ENCODE data around the gene LIPI.
"Not testable (repeated sequence)": the region's sequence is repeated elsewhere in the genome, so short reads cannot be mapped to it uniquely, and the experiment has no call there.

LIPI gene

GRCh38 chr21:14064296-14064645 lies 146.5 kb downstream of the LIPI start:
- H3K4me3 ChIP-seq (ENCODE audit: insufficient read depth, low read length, poor library complexity, severe bottlenecking), result peak overlapping the region; percentile 63
- no peaks in the 10 kb centered on the region for H3K9me3 ChIP-seq (ENCODE audit: insufficient read depth, low read length)
- no peaks in the 10 kb centered on the region for H3F3A ChIP-seq (ENCODE audit: insufficient read depth)
- H3K9me2 ChIP-seq (replicated peaks; ENCODE audit: insufficient read depth, low read length), result no peaks in the 10 kb centered on the region
- peak overlapping the region; percentile 75 for H3K9ac ChIP-seq (ENCODE audit: low read length)
- peak overlapping the region; percentile 58 for H3K4me2 ChIP-seq (ENCODE audit: low read depth, low read length, poor library complexity, severe bottlenecking)
- no peak for TF ChIP-seq CTCF (IDR thresholded peaks at IDR 0.05; ENCODE audit: insufficient read depth, low read length, poor library complexity, severe bottlenecking)
- no peak for TF ChIP-seq EZH2phosphoT487 (conservative IDR thresholded peaks at IDR 0.05; ENCODE audit: low read length)
- peak overlapping the region; percentile 71 for H3K27ac ChIP-seq (ENCODE audit: low read depth, low read length)
- no peak overlapping the region for H2AFZ ChIP-seq (ENCODE audit: low read depth, low read length, severe bottlenecking)
- H3K79me2 ChIP-seq (ENCODE audit: insufficient read depth, low read length), result peaks cover 21% of the 10 kb centered on the region
- no peaks in the 10 kb centered on the region for H3K27me3 ChIP-seq (ENCODE audit: low read length)
- no peaks in the 10 kb centered on the region for H3K36me3 ChIP-seq (ENCODE audit: low read length)
- H4K20me1 ChIP-seq (ENCODE audit: low read depth, low read length), result no peaks in the 10 kb centered on the region

- Histone ChIP-seq H3K9ac (ENCODE audit: low read length) (peak overlapping the region; percentile 75), H3K4me2 (ENCODE audit: low read depth, low read length, poor library complexity, severe bottlenecking) (peak overlapping the region; percentile 58), H3K4me3 (ENCODE audit: insufficient read depth, low read length, poor library complexity, severe bottlenecking) (peak overlapping the region; percentile 63), H3K79me2 (ENCODE audit: insufficient read depth, low read length) (peaks cover 21% of the 10 kb centered on the region), H3K27ac (ENCODE audit: low read depth, low read length) (peak overlapping the region; percentile 71)
- H3K9me2 ChIP-seq (replicated peaks; ENCODE audit: insufficient read depth, low read length); H2AFZ ChIP-seq (ENCODE audit: low read depth, low read length, severe bottlenecking); H4K20me1 ChIP-seq (ENCODE audit: low read depth, low read length); H3K9me3 ChIP-seq (ENCODE audit: insufficient read depth, low read length); H3K27me3 ChIP-seq (ENCODE audit: low read length); H3K36me3 ChIP-seq (ENCODE audit: low read length); H3F3A ChIP-seq (ENCODE audit: insufficient read depth): not testable (repeated sequence)
These were observed 147.0 kb downstream of the LIPI start for GRCh38 chr21:14063620-14064295.

- not testable (repeated sequence) for H3K27ac ChIP-seq (ENCODE audit: low read depth, low read length); H3K9ac ChIP-seq (ENCODE audit: low read length); H4K20me1 ChIP-seq (ENCODE audit: low read depth, low read length); H3K36me3 ChIP-seq (ENCODE audit: low read length); H2AFZ ChIP-seq (ENCODE audit: low read depth, low read length, severe bottlenecking); H3K27me3 ChIP-seq (ENCODE audit: low read length); H3K9me2 ChIP-seq (replicated peaks; ENCODE audit: insufficient read depth, low read length); H3F3A ChIP-seq (ENCODE audit: insufficient read depth); H3K4me3 ChIP-seq (ENCODE audit: insufficient read depth, low read length, poor library complexity, severe bottlenecking); H3K4me2 ChIP-seq (ENCODE audit: low read depth, low read length, poor library complexity, severe bottlenecking); H3K9me3 ChIP-seq (ENCODE audit: insufficient read depth, low read length)
- H3K79me2 ChIP-seq (ENCODE audit: insufficient read depth, low read length), result peaks cover 21% of the 10 kb centered on the region
These were observed 148.1 kb downstream of the LIPI start for GRCh38 chr21:14062684-14063083.

GRCh38 chr21:14061820-14062219 lies 148.9 kb downstream of the LIPI start:
- not testable (repeated sequence) for H3K9me2 ChIP-seq (replicated peaks; ENCODE audit: insufficient read depth, low read length); H4K20me1 ChIP-seq (ENCODE audit: low read depth, low read length); H3K36me3 ChIP-seq (ENCODE audit: low read length); H2AFZ ChIP-seq (ENCODE audit: low read depth, low read length, severe bottlenecking); H3K9me3 ChIP-seq (ENCODE audit: insufficient read depth, low read length); H3K4me3 ChIP-seq (ENCODE audit: insufficient read depth, low read length, poor library complexity, severe bottlenecking); H3K4me2 ChIP-seq (ENCODE audit: low read depth, low read length, poor library complexity, severe bottlenecking); H3K27me3 ChIP-seq (ENCODE audit: low read length); H3F3A ChIP-seq (ENCODE audit: insufficient read depth); H3K9ac ChIP-seq (ENCODE audit: low read length); H3K27ac ChIP-seq (ENCODE audit: low read depth, low read length)
- H3K79me2 ChIP-seq (ENCODE audit: insufficient read depth, low read length), result peaks cover 28% of the 10 kb centered on the region

- H4K20me1 ChIP-seq (ENCODE audit: low read depth, low read length); H3K4me2 ChIP-seq (ENCODE audit: low read depth, low read length, poor library complexity, severe bottlenecking); H3K36me3 ChIP-seq (ENCODE audit: low read length); H3K27ac ChIP-seq (ENCODE audit: low read depth, low read length); H3K9me2 ChIP-seq (replicated peaks; ENCODE audit: insufficient read depth, low read length); H3K27me3 ChIP-seq (ENCODE audit: low read length); H3K4me3 ChIP-seq (ENCODE audit: insufficient read depth, low read length, poor library complexity, severe bottlenecking); H3K9me3 ChIP-seq (ENCODE audit: insufficient read depth, low read length); H2AFZ ChIP-seq (ENCODE audit: low read depth, low read length, severe bottlenecking); H3K9ac ChIP-seq (ENCODE audit: low read length); H3F3A ChIP-seq (ENCODE audit: insufficient read depth): not testable (repeated sequence)
- H3K79me2 ChIP-seq (ENCODE audit: insufficient read depth, low read length), result peaks cover 32% of the 10 kb centered on the region
These were observed 151.6 kb downstream of the LIPI start for GRCh38 chr21:14058995-14059627.
